NCI-H526 treated with DMSO at 0.1 percent for 48 hours (cell line): ENCODE results near the gene GFRAL.
"Not testable (repeated sequence)": the region's sequence is repeated elsewhere in the genome, so short reads cannot be mapped to it uniquely, and the experiment has no call there.

ENCODE experiments used
- DNase-seq: peaks from one replicate; lab custom pipeline; 2025; lab: John Stamatoyannopoulos, UW

Gene GFRAL

DNA sequence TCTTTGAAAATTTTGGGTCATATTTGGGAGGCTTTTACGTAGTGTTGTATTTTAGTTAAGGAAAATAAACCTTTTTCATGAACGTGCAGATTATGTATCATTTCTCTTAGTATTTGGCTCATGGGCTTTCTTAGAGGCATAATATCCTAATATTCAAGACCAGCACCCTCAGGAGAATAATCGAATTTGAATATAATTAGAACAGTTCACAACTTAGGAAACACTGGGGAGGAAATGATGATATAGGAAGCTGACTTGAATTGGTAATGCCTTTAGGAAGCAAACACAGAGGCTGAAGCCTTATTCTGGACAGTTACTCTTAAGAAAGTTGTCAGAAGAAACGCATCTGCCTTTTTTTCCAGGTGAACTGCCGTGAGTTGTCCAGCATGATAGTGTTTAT, at the start of gene GFRAL:
GFRAL (plus strand) TSS at position 301 of the 400 bp plus-strand sequence; CDS start at position 387, 86 bp downstream.
- no peak for DNase-seq

- no peak for DNase-seq
Observed at GRCh38 chr6:55277646-55278045, 49.6 kb upstream of the GFRAL start.

- no peak for DNase-seq
Observed at GRCh38 chr6:55281215-55281614, 46.1 kb upstream of the GFRAL start.

GRCh38 chr6:55282115-55282514, 45.2 kb upstream of the GFRAL start:
- DNase-seq, result no peak

DNA sequence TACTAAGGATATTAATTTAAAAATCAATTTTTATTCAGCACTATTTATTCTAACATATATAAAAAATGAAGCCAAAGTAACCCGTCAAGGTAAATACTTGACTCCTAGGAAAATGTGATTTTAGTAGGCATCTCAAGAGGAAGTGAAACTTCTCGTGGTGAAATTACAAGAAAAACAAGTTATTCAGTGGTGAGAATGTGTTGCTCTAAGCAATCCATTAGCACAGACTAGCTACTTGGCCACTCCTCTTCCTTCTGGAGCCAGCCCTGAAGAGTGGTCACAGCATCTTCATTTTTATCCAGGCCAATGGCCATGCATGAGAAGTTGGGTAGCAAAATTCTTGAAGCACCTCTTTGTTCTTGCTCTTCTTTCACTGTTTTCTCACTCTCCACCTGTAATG, 40.4 kb upstream of the GFRAL start:
- DNase-seq, result no peak

DNA sequence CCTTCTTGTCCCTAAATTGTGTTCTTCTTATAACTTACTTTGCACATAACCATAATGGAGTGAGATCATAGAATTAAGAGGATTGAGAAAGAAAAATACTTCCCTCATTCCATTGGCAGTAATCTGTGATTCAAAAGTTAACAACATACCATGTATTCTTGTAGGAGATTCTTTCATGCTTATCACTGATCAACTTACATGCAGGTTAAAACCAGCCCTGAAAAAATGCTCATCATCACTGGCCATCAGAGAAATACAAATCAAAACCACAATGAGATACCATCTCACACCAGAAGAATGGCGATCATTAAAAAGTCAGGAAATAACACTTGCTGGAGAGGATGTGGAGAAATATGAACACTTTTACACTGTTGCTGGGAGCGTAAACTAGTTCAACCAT, 36.5 kb upstream of the GFRAL start:
- DNase-seq, result no peak

DNA sequence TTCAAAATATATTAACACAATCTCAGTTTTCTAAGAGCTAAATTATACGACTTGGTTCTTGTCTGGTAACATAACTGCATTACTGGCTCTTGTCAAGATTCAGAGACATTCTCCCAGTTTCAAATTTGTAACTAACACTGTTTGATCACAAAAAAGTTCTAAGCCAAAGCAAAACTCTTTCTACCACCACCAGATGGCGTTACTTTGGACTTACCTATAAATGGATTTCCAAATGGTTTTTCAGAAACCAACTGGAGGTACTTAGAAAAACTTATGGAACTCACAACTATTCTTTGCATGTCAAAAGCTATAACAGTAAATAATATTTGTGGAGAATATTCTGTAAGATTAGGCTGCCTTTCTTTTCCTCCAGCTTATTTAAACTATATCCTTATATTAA, 34.2 kb upstream of the GFRAL start:
- DNase-seq, result no peak

DNA sequence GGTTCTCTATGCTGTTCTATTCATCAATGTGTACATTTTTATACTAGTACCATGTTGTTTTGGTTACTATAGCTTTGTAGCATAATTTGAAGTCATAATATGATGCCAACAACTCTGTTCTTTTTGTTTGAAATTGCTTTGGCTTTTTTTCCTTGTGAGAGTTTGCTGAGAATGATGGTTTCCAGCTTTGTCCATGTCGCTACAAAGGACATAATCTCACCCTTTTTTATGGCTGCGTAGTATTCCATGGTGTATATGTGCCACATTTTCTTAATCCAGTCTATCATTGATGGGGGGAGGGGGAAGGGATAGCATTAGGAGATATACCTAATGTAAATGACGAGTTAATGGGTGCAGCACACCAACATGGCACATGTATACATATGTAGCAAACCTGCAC, 30.1 kb upstream of the GFRAL start:
- DNase-seq, result not testable (repeated sequence)

DNA sequence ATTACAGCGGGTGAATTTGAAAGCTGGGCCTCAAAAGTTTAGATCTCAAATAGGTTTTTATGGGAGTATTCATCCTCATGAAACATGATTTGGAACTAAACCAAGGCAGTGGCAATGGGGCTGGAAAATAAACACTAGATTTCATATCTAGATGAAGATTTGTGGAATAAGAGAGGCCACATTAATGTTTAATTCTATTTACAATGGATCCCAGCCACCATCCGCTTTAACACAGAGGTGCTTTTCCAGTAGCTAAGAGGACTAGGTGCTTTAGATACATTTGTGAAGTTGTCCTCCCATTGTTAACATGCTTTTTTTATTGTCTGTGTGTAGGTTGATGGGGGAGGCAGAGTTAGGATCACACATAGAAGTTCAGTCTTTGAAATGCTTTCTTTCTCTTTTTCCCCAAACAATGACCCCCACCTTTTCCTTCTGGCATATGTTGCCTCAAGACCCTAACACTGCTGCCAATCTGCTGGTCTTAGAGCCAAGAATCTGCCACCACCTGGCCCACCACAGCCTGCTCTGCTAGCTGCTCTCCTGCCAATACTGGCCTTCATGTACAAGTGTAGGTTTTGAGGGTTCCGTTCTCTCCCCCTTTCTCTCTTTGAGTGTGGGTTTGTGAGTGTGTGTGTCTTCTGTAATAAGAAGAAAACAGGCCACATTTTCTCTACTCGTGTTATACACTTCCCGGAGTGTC, 27.8 kb upstream of the GFRAL start:
- no peak for DNase-seq

- no peak for DNase-seq
Observed at GRCh38 chr6:55304747-55305146, 22.5 kb upstream of the GFRAL start.

- no peak for DNase-seq
Observed at GRCh38 chr6:55319961-55320695, 7.1 kb upstream of the GFRAL start.

DNA sequence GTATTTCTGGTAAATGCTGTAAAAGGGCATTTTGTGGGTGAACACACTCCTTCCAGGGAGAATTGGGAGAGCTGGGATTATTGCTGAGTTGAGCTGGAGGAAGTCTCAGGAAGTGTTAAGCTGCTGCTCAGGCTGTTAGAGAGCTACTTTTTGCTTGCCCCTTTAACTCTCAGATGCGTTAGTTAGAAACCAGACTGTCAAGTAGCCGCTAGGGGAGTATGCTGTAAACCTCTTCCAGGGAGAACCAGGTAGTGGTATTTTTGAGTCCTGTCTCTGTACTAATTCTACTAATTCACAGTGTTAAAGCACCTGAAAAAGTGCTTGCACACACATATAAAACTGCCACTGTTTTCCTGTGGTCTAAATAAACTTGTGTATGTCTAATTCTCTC, 6.6 kb upstream of the GFRAL start:
- DNase-seq, result no peak

DNA sequence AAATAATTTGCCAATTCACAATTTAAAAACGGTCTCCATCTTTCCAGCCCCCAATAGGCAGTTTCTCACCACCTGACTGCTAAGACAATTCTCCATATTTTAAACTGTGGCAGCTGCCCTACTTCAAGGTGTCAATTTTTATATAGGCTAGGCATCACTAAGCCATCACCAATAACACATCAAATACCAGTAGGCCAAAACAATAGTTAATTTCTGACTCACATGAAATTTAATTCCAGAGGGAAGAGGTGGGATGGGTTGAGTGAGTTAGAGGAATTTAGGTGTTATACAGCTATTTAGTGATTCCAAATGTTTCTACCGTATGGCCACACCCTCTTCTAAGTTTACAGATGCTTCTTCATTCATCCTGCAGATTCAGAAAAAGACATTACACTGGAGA, 49.9 kb downstream of the GFRAL start:
- no peak for DNase-seq

DNA sequence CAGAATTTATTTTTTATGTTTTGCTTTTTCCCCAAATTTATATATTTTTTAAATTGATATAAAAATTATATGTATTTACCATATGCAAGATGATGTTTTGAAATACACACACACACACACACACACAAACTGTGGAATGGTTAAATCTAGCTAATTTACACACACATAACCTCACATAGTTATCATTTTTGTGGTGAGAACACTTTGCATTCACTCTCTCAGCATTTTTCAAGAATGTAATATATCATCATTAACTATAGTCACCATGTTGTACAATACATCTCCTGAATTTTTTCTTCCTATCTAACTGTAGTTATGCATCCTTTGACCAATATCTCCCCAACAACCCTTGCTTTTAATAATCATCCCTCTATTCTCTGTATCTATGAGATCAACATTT, 52.2 kb downstream of the GFRAL start:
- DNase-seq, result no peak

GRCh38 chr6:55379895-55380294, 52.6 kb downstream of the GFRAL start:
- DNase-seq, result no peak

DNA sequence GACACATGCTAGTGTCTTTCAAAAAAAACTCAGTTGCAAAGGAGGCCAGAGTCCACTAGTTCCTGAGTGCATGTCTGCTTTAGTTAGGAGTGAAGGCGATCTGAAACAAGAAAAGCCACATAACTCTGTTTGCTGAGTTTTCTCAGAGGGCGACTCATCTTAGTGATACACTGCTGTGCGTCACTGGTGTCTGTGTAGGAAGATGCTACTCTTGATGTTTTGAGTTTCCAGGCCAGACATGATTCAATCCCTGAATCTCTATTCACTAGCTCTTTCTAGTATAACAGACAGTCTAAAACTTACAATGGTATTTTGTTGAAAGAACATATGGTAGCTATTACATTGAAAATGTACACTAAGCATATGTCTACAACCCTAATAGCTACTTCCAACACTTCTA, 60.9 kb downstream of the GFRAL start:
- DNase-seq, result no peak

DNA sequence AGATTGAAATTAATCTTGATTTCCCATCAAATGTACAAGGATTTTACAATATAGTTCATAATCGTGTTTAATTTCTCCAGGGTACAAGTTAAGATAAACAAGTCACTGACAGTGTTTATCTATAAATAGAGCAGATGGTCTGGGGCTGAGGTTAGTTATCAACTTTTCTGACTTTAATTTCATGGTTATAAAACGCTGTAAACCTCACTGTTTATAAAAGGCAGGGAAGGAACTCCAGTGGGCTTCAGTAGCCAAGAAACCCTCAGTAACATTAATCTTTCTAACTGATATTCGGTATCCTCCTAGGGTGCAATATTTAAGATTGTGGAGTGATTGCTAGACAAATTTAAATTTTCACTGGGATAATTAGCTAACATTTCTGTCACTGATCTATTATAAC, 68.6 kb downstream of the GFRAL start:
- no peak for DNase-seq

DNA sequence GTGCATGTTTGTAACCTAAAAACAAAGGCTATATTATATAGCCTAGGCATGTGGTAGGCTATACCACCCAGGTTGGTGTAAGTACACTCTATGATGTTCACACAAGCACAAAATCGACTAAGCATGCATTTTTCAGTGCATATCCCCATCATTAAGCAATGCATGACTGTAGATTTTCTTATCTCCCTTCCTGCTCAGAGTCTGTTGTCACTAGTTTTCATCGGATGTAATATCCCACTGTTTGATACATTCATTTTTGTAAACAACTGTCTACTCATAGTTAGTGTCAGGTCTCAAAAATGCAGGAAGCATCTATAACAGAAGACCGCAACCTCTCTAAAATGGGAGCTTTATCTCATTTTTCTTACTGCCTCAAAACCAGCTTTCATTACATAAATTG, 70.7 kb downstream of the GFRAL start:
- DNase-seq, result no peak

GRCh38 chr6:55399351-55399750, 72.1 kb downstream of the GFRAL start:
- no peak for DNase-seq

GRCh38 chr6:55405474-55406235, 78.4 kb downstream of the GFRAL start:
- no peak for DNase-seq

- no peak for DNase-seq
Observed at GRCh38 chr6:55410674-55411073, 83.4 kb downstream of the GFRAL start.

DNA sequence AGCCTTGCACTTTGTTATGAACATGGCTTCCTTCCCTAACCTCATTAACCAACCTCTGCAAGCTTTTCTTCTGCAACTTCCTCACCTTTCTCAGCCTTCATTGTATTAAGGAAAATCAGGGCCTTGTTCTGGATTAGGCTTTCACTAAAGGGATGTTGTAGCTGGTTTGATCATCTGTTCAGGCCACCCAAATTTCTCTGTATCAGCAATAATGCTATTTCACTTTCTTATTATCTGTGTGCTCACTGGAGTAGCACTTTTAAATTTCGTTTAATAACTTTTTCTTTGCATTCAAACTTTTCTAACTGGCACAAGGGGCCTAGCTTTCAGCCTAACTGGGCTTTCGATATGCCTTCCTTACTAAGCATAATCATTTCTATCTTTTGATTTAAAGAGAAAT, 96.7 kb downstream of the GFRAL start:
- DNase-seq, result no peak
